OCI-LY1 (cell line): ENCODE measurements around the gene KDM5B.

ENCODE experiments used
- H2AFZ ChIP-seq: fragments of 200-600 bp; sonication (generic), shearing (Covaris generic); 2 replicates; pipeline ENCODE4 v1.6.0; 2014; ENCODE audit warnings: antibody characterized with exemption, mild to moderate bottlenecking, low read length
- H3F3A ChIP-seq: fragments of 200-600 bp; sonication (generic), shearing (Covaris generic); 2 replicates; pipeline ENCODE4 v1.6.0; 2014; ENCODE audit warnings: mild to moderate bottlenecking, antibody characterized with exemption, low read length, moderate library complexity; ENCODE audit not compliant: insufficient read depth
- H3K27ac ChIP-seq: fragments of 200-600 bp; sonication (generic); 2 replicates; pipeline ENCODE4 v1.5.1; 2014; ENCODE audit warnings: low read length, mixed run types, mild to moderate bottlenecking, low read depth; ENCODE audit not compliant: poor library complexity, severe bottlenecking
- H3K27me3 ChIP-seq: fragments of 200-600 bp; sonication (generic); 2 replicates; pipeline ENCODE4 v1.6.0; 2014; ENCODE audit warnings: antibody characterized with exemption, mild to moderate bottlenecking, low read length, moderate library complexity; ENCODE audit not compliant: insufficient read depth
- H3K36me3 ChIP-seq: fragments of 200-600 bp; sonication (generic); 2 replicates; pipeline ENCODE4 v1.6.1; 2014; ENCODE audit warnings: mild to moderate bottlenecking, antibody characterized with exemption, low read length, moderate library complexity, mixed read lengths; ENCODE audit not compliant: insufficient read depth
- H3K4me1 ChIP-seq: fragments of 200-600 bp; sonication (generic); 2 replicates; pipeline ENCODE4 v1.5.1; 2014; ENCODE audit warnings: mild to moderate bottlenecking, low read length, moderate library complexity; ENCODE audit not compliant: insufficient read depth, severe bottlenecking
- H3K4me2 ChIP-seq: fragments of 200-600 bp; sonication (generic), shearing (Covaris generic); 2 replicates; pipeline ENCODE4 v1.6.1; 2014; ENCODE audit warnings: low read length
- H3K4me3 ChIP-seq: fragments of 200-600 bp; sonication (generic); 2 replicates; pipeline ENCODE4 v1.5.1; 2014; ENCODE audit warnings: low read length, low read depth, mild to moderate bottlenecking, mixed read lengths; ENCODE audit not compliant: poor library complexity, severe bottlenecking
- H3K79me2 ChIP-seq: fragments of 200-600 bp; shearing (Covaris generic); 2 replicates; pipeline ENCODE4 v1.6.1; 2016; ENCODE audit warnings: mixed run types, low read length, mixed read lengths; ENCODE audit not compliant: insufficient read depth
- H3K9ac ChIP-seq: fragments of 200-600 bp; sonication (generic), shearing (Covaris generic); 2 replicates; pipeline ENCODE4 v1.6.1; 2014; ENCODE audit warnings: mild to moderate bottlenecking, low read length, mixed read lengths
- H3K9me2 ChIP-seq: fragments of 200-600 bp; sonication (generic), shearing (Covaris generic); 2 replicates; pipeline ENCODE4 v1.6.1; 2014; ENCODE audit warnings: low read depth, mild to moderate bottlenecking, low read length, mixed read lengths
- H3K9me3 ChIP-seq: fragments of 200-600 bp; shearing (Covaris generic); 2 replicates; pipeline ENCODE4 v1.6.1; 2014; ENCODE audit warnings: low read length, mixed read lengths
- H4K20me1 ChIP-seq: fragments of 200-600 bp; sonication (generic), shearing (Covaris generic); 2 replicates; pipeline ENCODE4 v1.6.0; 2016; ENCODE audit warnings: mild to moderate bottlenecking, low read length; ENCODE audit not compliant: insufficient read depth
- EZH2 ChIP-seq: fragments of 200-600 bp; sonication (generic), shearing (Covaris generic); IDR thresholded peaks from 2 replicates; pipeline ENCODE4 v1.8.0; 2017; ENCODE audit warnings: borderline replicate concordance, mixed run types, mild to moderate bottlenecking, antibody characterized with exemption, low read length, moderate library complexity, mixed read lengths
- TF ChIP-seq, protein P1 (sequence below): fragments of 200-600 bp; sonication (generic), shearing (Covaris generic); IDR thresholded peaks from 2 replicates; pipeline ENCODE4 v1.5.1; 2017; ENCODE audit warnings: mild to moderate bottlenecking, antibody characterized with exemption, low read length, moderate library complexity, mixed read lengths

The KDM5B gene

GRCh38 chr1:202825748-202826147 is 17.5 kb upstream of the KDM5B start:
- H3F3A ChIP-seq = no peaks in the 10 kb centered on the region
- H3K4me2 ChIP-seq = no peak overlapping the region
- no peak overlapping the region for H3K27ac ChIP-seq

GRCh38 chr1:202821467-202821866 is 13.2 kb upstream of the KDM5B start:
- H3K4me3 ChIP-seq = no peak overlapping the region
- H2AFZ ChIP-seq = no peak overlapping the region
- no peaks in the 10 kb centered on the region for H3K79me2 ChIP-seq
- H3F3A ChIP-seq = no peaks in the 10 kb centered on the region
- no peaks in the 10 kb centered on the region for H3K9me2 ChIP-seq
- H3K27me3 ChIP-seq = 0 out of 2 replicates have a peak, but pooled peaks cover 7% of the 10 kb centered on the region
- H3K9ac ChIP-seq = no peak overlapping the region
- no peaks in the 10 kb centered on the region for H3K4me1 ChIP-seq
- H3K4me2 ChIP-seq = no peak overlapping the region
- no peaks in the 10 kb centered on the region for H4K20me1 ChIP-seq
- no peak overlapping the region for H3K27ac ChIP-seq
- no peaks in the 10 kb centered on the region for H3K36me3 ChIP-seq
- no peak for TF ChIP-seq EZH2
- no peaks in the 10 kb centered on the region for H3K9me3 ChIP-seq

More at GRCh38 chr1:202825748-202826147, 17.5 kb upstream of the KDM5B start:
- TF ChIP-seq, protein P1, sequence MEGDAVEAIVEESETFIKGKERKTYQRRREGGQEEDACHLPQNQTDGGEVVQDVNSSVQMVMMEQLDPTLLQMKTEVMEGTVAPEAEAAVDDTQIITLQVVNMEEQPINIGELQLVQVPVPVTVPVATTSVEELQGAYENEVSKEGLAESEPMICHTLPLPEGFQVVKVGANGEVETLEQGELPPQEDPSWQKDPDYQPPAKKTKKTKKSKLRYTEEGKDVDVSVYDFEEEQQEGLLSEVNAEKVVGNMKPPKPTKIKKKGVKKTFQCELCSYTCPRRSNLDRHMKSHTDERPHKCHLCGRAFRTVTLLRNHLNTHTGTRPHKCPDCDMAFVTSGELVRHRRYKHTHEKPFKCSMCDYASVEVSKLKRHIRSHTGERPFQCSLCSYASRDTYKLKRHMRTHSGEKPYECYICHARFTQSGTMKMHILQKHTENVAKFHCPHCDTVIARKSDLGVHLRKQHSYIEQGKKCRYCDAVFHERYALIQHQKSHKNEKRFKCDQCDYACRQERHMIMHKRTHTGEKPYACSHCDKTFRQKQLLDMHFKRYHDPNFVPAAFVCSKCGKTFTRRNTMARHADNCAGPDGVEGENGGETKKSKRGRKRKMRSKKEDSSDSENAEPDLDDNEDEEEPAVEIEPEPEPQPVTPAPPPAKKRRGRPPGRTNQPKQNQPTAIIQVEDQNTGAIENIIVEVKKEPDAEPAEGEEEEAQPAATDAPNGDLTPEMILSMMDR = no peak
- TF ChIP-seq EZH2 = no peak
- Histone ChIP-seq H3K9me2 (no peaks in the 10 kb centered on the region), H3K79me2 (no peaks in the 10 kb centered on the region), H3K36me3 (no peaks in the 10 kb centered on the region), H4K20me1 (no peaks in the 10 kb centered on the region), H3K4me1 (no peaks in the 10 kb centered on the region), H3K9ac (no peak overlapping the region), H3K4me3 (no peak overlapping the region), H2AFZ (no peak overlapping the region), H3K27me3 (0 out of 2 replicates have a peak, but pooled peaks cover 5% of the 10 kb centered on the region), H3K9me3 (no peaks in the 10 kb centered on the region)

GRCh38 chr1:202818819-202819218 is 10.6 kb upstream of the KDM5B start:
- Histone ChIP-seq H4K20me1 (no peaks in the 10 kb centered on the region), H3K27ac (no peak overlapping the region), H3K4me1 (no peaks in the 10 kb centered on the region), H2AFZ (no peak overlapping the region), H3K9me3 (no peaks in the 10 kb centered on the region), H3K9ac (no peak overlapping the region), H3K79me2 (no peaks in the 10 kb centered on the region), H3K36me3 (no peaks in the 10 kb centered on the region), H3K27me3 (0 out of 2 replicates have a peak, but pooled peaks cover 7% of the 10 kb centered on the region), H3K4me3 (no peak overlapping the region), H3K4me2 (no peak overlapping the region), H3F3A (no peaks in the 10 kb centered on the region), H3K9me2 (no peaks in the 10 kb centered on the region)
- TF ChIP-seq, protein P1 = no peak
- TF ChIP-seq EZH2 = no peak

- Histone ChIP-seq H3K4me1 (peaks cover 11% of the 10 kb centered on the region), H3K27ac (no peak overlapping the region), H3K9me2 (no peaks in the 10 kb centered on the region), H3K9ac (no peak overlapping the region), H3K9me3 (no peaks in the 10 kb centered on the region), H3K4me2 (no peak overlapping the region), H2AFZ (no peak overlapping the region), H3K27me3 (peaks cover 2% of the 10 kb centered on the region; the same call in 1 of the 2 replicates), H3K4me3 (no peak overlapping the region), H3F3A (no peaks in the 10 kb centered on the region), H3K79me2 (no peaks in the 10 kb centered on the region), H3K36me3 (no peaks in the 10 kb centered on the region), H4K20me1 (no peaks in the 10 kb centered on the region)
- no peak for TF ChIP-seq EZH2
- TF ChIP-seq, protein P1 = no peak
Measured at GRCh38 chr1:202815120-202815519, 6.9 kb upstream of the KDM5B start.
